GM12874 (cell line): ENCODE data around the gene ATM.

Experiments used
- TF ChIP-seq, protein P1 (sequence below): IDR thresholded peaks from 2 replicates; pipeline ENCODE4 v1.5.1; 2011; ENCODE audit warnings: low read depth, mild to moderate bottlenecking, control low read depth, low read length, moderate library complexity; ENCODE audit not compliant: insufficient read depth

ATM gene, protein sequence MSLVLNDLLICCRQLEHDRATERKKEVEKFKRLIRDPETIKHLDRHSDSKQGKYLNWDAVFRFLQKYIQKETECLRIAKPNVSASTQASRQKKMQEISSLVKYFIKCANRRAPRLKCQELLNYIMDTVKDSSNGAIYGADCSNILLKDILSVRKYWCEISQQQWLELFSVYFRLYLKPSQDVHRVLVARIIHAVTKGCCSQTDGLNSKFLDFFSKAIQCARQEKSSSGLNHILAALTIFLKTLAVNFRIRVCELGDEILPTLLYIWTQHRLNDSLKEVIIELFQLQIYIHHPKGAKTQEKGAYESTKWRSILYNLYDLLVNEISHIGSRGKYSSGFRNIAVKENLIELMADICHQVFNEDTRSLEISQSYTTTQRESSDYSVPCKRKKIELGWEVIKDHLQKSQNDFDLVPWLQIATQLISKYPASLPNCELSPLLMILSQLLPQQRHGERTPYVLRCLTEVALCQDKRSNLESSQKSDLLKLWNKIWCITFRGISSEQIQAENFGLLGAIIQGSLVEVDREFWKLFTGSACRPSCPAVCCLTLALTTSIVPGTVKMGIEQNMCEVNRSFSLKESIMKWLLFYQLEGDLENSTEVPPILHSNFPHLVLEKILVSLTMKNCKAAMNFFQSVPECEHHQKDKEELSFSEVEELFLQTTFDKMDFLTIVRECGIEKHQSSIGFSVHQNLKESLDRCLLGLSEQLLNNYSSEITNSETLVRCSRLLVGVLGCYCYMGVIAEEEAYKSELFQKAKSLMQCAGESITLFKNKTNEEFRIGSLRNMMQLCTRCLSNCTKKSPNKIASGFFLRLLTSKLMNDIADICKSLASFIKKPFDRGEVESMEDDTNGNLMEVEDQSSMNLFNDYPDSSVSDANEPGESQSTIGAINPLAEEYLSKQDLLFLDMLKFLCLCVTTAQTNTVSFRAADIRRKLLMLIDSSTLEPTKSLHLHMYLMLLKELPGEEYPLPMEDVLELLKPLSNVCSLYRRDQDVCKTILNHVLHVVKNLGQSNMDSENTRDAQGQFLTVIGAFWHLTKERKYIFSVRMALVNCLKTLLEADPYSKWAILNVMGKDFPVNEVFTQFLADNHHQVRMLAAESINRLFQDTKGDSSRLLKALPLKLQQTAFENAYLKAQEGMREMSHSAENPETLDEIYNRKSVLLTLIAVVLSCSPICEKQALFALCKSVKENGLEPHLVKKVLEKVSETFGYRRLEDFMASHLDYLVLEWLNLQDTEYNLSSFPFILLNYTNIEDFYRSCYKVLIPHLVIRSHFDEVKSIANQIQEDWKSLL (N-terminal part only)

GRCh38 chr11:108222574-108223347, at the start of gene ATM, which contains the start of gene NPAT:
Gene ATM (plus strand): TSS chr11:108223067. CDS start chr11:108227625, 4,558 bp downstream.
Gene NPAT (minus strand): TSS chr11:108222638. CDS start chr11:108222536, 102 bp downstream.
- TF ChIP-seq, protein P1, sequence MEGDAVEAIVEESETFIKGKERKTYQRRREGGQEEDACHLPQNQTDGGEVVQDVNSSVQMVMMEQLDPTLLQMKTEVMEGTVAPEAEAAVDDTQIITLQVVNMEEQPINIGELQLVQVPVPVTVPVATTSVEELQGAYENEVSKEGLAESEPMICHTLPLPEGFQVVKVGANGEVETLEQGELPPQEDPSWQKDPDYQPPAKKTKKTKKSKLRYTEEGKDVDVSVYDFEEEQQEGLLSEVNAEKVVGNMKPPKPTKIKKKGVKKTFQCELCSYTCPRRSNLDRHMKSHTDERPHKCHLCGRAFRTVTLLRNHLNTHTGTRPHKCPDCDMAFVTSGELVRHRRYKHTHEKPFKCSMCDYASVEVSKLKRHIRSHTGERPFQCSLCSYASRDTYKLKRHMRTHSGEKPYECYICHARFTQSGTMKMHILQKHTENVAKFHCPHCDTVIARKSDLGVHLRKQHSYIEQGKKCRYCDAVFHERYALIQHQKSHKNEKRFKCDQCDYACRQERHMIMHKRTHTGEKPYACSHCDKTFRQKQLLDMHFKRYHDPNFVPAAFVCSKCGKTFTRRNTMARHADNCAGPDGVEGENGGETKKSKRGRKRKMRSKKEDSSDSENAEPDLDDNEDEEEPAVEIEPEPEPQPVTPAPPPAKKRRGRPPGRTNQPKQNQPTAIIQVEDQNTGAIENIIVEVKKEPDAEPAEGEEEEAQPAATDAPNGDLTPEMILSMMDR = peak; percentile 89

DNA sequence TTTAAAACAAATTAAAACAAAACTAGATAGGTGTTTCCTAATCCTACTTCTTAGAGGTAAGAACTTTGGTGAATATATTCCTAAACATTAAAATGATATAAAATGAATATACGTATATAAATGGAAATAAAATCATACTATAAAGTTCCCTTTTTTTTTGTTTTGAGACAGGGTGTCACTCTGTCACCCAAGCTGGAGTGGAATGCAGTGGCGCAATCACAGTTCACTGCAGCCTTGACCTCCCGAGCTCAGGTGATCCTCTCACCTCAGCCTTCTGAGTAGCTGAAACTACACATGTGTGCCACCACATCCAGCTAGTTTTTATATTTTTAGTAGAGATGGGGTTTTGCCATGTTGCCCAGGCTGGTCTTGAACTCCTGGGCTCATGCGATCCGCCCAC, 45.3 kb upstream of the ATM start:
- TF ChIP-seq, protein P1 = no peak

- TF ChIP-seq, protein P1 = no peak
Measured at GRCh38 chr11:108193725-108194124, 29.1 kb upstream of the ATM start.

DNA sequence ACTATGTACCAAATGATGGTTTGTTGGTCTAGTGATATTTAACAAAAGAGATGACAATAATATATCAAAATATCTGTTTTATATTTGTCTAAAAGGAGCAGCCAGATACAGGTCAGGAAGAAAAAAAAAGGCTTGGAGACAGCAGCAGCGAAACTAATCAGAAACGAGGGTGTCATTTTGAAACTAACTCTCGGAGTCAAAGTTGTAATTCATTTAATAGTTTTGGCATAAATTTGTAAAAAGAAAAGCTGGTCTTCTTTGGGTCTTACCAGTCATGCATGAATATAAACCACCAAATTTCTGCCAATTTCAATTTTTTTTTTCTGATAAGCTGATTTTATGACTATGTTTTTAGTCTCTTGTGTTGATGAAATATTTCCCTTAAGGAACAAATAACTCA, 26.0 kb upstream of the ATM start:
- TF ChIP-seq, protein P1 = no peak

DNA sequence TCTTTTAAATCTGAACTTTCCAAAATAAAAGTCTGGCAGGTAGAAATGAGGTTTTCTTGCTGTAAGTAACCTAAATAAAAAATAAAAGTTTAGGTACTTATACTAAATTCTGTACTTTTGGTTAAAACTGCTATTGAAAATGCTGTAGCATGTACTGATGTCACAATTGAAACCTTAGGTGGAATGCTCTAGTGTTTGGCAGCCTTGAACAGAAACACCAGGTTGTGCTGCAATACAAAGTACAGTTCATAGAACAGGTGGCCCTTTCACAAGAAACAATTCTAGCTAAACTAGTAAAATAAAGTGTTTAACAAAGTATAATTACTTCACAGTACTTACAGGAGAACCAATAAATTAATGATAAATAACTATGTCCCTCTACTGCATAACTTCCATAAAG, 25.5 kb upstream of the ATM start:
- TF ChIP-seq, protein P1 = no peak

GRCh38 chr11:108198833-108199232, 24.0 kb upstream of the ATM start:
- TF ChIP-seq, protein P1 = no peak
